NCI-H1417 (cell line): ENCODE results near the gene FADS3.

Experiments
- DNase-seq, 3 experiments: peaks; one replicate each; lab custom pipeline; 2025; lab: John Stamatoyannopoulos, UW

The FADS3 gene

GRCh38 chr11:61913699-61914395 lies 22.5 kb upstream of the FADS3 start:
- no peak for DNase-seq

GRCh38 chr11:61912991-61913698 lies 21.8 kb upstream of the FADS3 start:
- no peak for DNase-seq

GRCh38 chr11:61912530-61912898 lies 21.2 kb upstream of the FADS3 start:
- DNase-seq = no peak

GRCh38 chr11:61911701-61912529 lies 20.6 kb upstream of the FADS3 start:
- DNase-seq = no peak

- no peak for DNase-seq
Measured at GRCh38 chr11:61911128-61911700, 19.9 kb upstream of the FADS3 start.

- no peak for DNase-seq
Measured at GRCh38 chr11:61910187-61911127, 19.1 kb upstream of the FADS3 start.

- DNase-seq = no peak
Measured at GRCh38 chr11:61908730-61909316, 17.5 kb upstream of the FADS3 start.

GRCh38 chr11:61907871-61908729 lies 16.8 kb upstream of the FADS3 start:
- DNase-seq = no peak

- no peak for DNase-seq
Measured at GRCh38 chr11:61907282-61907681, 15.9 kb upstream of the FADS3 start.

GRCh38 chr11:61906522-61906909 lies 15.2 kb upstream of the FADS3 start:
- no peak for DNase-seq

GRCh38 chr11:61905801-61906521 lies 14.6 kb upstream of the FADS3 start:
- no peak for DNase-seq

- DNase-seq = no peak
Measured at GRCh38 chr11:61905067-61905696, 13.8 kb upstream of the FADS3 start.

GRCh38 chr11:61904539-61905048 lies 13.2 kb upstream of the FADS3 start:
- DNase-seq = peak in 2 of 3 experiments; percentile 50 to 71

- DNase-seq = no peak
Measured at GRCh38 chr11:61903845-61904244, 12.5 kb upstream of the FADS3 start.

- no peak for DNase-seq
Measured at GRCh38 chr11:61902313-61902712, 11.0 kb upstream of the FADS3 start.

- no peak for DNase-seq
Measured at GRCh38 chr11:61901397-61901796, 10.1 kb upstream of the FADS3 start.

- DNase-seq = no peak
Measured at GRCh38 chr11:61900251-61900650, 8.9 kb upstream of the FADS3 start.

GRCh38 chr11:61899146-61899841 lies 7.9 kb upstream of the FADS3 start:
- DNase-seq = peak; percentile 70 to 83 (median 73)
